AG04449 (cell line): Measurements from ENCODE around the gene AIG1.

ENCODE experiments used
- CTCF ChIA-PET: fragments of 350-600 bp; formaldehyde crosslinking; extraction: SDS; loops from one replicate; lab custom pipeline; 2021; ENCODE audit warnings: antibody characterized with exemption; lab: Yijun Ruan, JAX
- POLR2A ChIA-PET: fragments of 400-600, 350-600 bp; formaldehyde crosslinking; extraction: SDS; loops from one replicate; lab custom pipeline; 2020; ENCODE audit warnings: antibody characterized with exemption, inconsistent platforms; lab: Yijun Ruan, JAX
- DNase-seq: peaks from one replicate; pipeline ENCODE4 v3.0.0-alpha.2; 2010; ENCODE audit warnings: low read depth, low spot score
- H3K4me3 ChIP-seq: 2 replicates; pipeline ENCODE4 v1.5.1; 2011; ENCODE audit warnings: low read depth, mild to moderate bottlenecking, control low read depth, low read length
- CTCF ChIP-seq: IDR thresholded peaks from one replicate; pipeline ENCODE4 v1.5.1; 2011; ENCODE audit warnings: mild to moderate bottlenecking, moderate library complexity, low read length, control low read depth, inconsistent platforms; ENCODE audit not compliant: insufficient read depth; ENCODE audit errors: missing control alignments

AIG1 gene

GRCh38 chr6:143349530-143349929, 288.8 kb downstream of the AIG1 start:
- ChIA-PET POLR2A (no interaction called here), CTCF (interaction anchor here (0.7 to 1.4 kb wide), 2 partner anchors 9 to 88 kb away, joined by 3 read pairs; no protein-coding TSS in a partner anchor)
- no peak overlapping the region for H3K4me3 ChIP-seq
- no peak for TF ChIP-seq CTCF
- no peak for DNase-seq

- no peak overlapping the region for H3K4me3 ChIP-seq
- CTCF ChIA-PET, result no interaction called here
- POLR2A ChIA-PET, result no interaction called here
- no peak for TF ChIP-seq CTCF
- no peak for DNase-seq
These were observed 295.6 kb downstream of the AIG1 start for GRCh38 chr6:143356101-143356880.

GRCh38 chr6:143357152-143357551, 296.5 kb downstream of the AIG1 start:
- POLR2A ChIA-PET, result no interaction called here
- DNase-seq, result no peak
- CTCF ChIA-PET, result no interaction called here
- TF ChIP-seq CTCF, result no peak
- H3K4me3 ChIP-seq, result no peak overlapping the region

- CTCF ChIA-PET, result interaction anchor here (1.2 kb wide), 1 partner anchor 7 kb away, joined by 3 read pairs; no protein-coding TSS in a partner anchor
- DNase-seq, result no peak
- no peak for TF ChIP-seq CTCF
- H3K4me3 ChIP-seq, result no peak overlapping the region
- POLR2A ChIA-PET, result no interaction called here
These were observed 297.0 kb downstream of the AIG1 start for GRCh38 chr6:143357561-143358255.

- CTCF ChIA-PET, result no interaction called here
- H3K4me3 ChIP-seq, result no peak overlapping the region
- no peak for DNase-seq
- POLR2A ChIA-PET, result no interaction called here
- no peak for TF ChIP-seq CTCF
These were observed 301.0 kb downstream of the AIG1 start for GRCh38 chr6:143361536-143362191.

- ChIA-PET POLR2A (no interaction called here), CTCF (no interaction called here)
- no peak overlapping the region for H3K4me3 ChIP-seq
- TF ChIP-seq CTCF, result no peak
- no peak for DNase-seq
These were observed 301.5 kb downstream of the AIG1 start for GRCh38 chr6:143362192-143362558.
